GM23248 (cell line): ENCODE data around the gene DAB1. TPM values are rescaled to one million over a fixed set of nuclear protein-coding genes. Genes with fewer than 3 reads are reported as not detected.

Experiments
- DNase-seq: peaks from one replicate; pipeline ENCODE4 v3.0.0-alpha.2; 2015
- H2AFZ ChIP-seq: fragments of 200-600 bp; sonication (generic); 2 replicates; pipeline ENCODE4 v1.6.1; 2016; ENCODE audit warnings: antibody characterized with exemption
- H3F3A ChIP-seq: fragments of 200-600 bp; sonication (generic); 2 replicates; pipeline ENCODE4 v1.6.1; 2016; ENCODE audit warnings: mild to moderate bottlenecking, antibody characterized with exemption, mixed run types; ENCODE audit not compliant: insufficient read depth
- H3K27ac ChIP-seq: fragments of 200-600 bp; sonication (generic); 2 replicates; pipeline ENCODE4 v1.5.1; 2016; ENCODE audit warnings: mild to moderate bottlenecking
- H3K27me3 ChIP-seq: fragments of 200-600 bp; sonication (generic); replicated peaks from 2 replicates; pipeline ENCODE4 v1.6.1; 2016; ENCODE audit warnings: mild to moderate bottlenecking; ENCODE audit not compliant: insufficient read depth
- H3K36me3 ChIP-seq: fragments of 200-600 bp; sonication (generic); 2 replicates; pipeline ENCODE4 v1.6.1; 2016; ENCODE audit warnings: low read depth, mild to moderate bottlenecking
- H3K4me1 ChIP-seq: fragments of 200-600 bp; sonication (generic); 2 replicates; pipeline ENCODE4 v1.6.1; 2016; ENCODE audit warnings: mild to moderate bottlenecking; ENCODE audit not compliant: insufficient read depth
- H3K4me2 ChIP-seq: fragments of 200-600 bp; sonication (generic); one replicate; pipeline ENCODE4 v1.6.1; 2016; ENCODE audit warnings: mild to moderate bottlenecking; ENCODE audit not compliant: unreplicated experiment
- H3K4me3 ChIP-seq: fragments of 200-600 bp; sonication (generic); 2 replicates; pipeline ENCODE4 v1.5.1; 2016; ENCODE audit warnings: mild to moderate bottlenecking
- H3K79me2 ChIP-seq: fragments of 200-600 bp; sonication (generic); 2 replicates; pipeline ENCODE4 v1.6.1; 2016; ENCODE audit warnings: mild to moderate bottlenecking; ENCODE audit not compliant: insufficient read depth
- H3K9ac ChIP-seq: fragments of 200-600 bp; sonication (generic); 2 replicates; pipeline ENCODE4 v1.6.1; 2016; ENCODE audit warnings: mild to moderate bottlenecking
- H3K9me2 ChIP-seq: fragments of 200-600 bp; sonication (generic); 2 replicates; pipeline ENCODE4 v1.6.1; 2016; ENCODE audit warnings: mixed run types, mild to moderate bottlenecking, moderate library complexity; ENCODE audit not compliant: insufficient read depth
- H3K9me3 ChIP-seq: fragments of 200-600 bp; sonication (generic); one replicate; pipeline ENCODE4 v1.6.1; 2017; ENCODE audit warnings: low read depth
- H4K20me1 ChIP-seq: fragments of 200-600 bp; sonication (generic); 2 replicates; pipeline ENCODE4 v1.6.0; 2016; ENCODE audit not compliant: insufficient read depth
- EZH2 ChIP-seq: fragments of 200-600 bp; sonication (generic); IDR thresholded peaks from 2 replicates; pipeline ENCODE4 v1.6.1; 2018; ENCODE audit warnings: antibody characterized with exemption, mild to moderate bottlenecking; ENCODE audit not compliant: insufficient read depth, poor library complexity, severe bottlenecking
- EZH2phosphoT487 ChIP-seq: fragments of 200-600 bp; sonication (generic); IDR thresholded peaks from 2 replicates; pipeline ENCODE4 v1.6.1; 2018; ENCODE audit warnings: antibody characterized with exemption, moderate library complexity, mild to moderate bottlenecking, low read depth; ENCODE audit not compliant: insufficient read depth
- WGBS, 2 experiments: methylation state at CpG; one replicate each; pipeline ENCODE4 v1.1.6; 2015 to 2017; ENCODE audit warnings: low lambda C conversion rate in 2 of 2, low coverage in 1 of 2; ENCODE audit errors: missing lambda C conversion rate in 2 of 2; 5-methylcytosine and 5-hydroxymethylcytosine counted together
- in situ Hi-C: fragments of 300-500 bp; cut with MboI; formaldehyde crosslinking; loops from 2 replicates; pipeline ENCODE4 v1.15.0; 2020
- polyA plus RNA-seq: library from polyadenylated mRNA; unstranded; fragments of >200 nt; fragmentation: Nextera tagmentation; extraction: Ambion mirVana; gene quantifications from 2 replicates; pipeline ENCODE4 v1.2.1, GENCODE V29; 2016
- total RNA-seq: library from RNA; depleted of rRNA; stranded (reverse); fragments of >200 nt; shearing (Covaris generic); gene quantifications from 2 replicates; pipeline ENCODE4 v1.2.3, GENCODE V29; 2014

Gene DAB1
- total and polyA plus RNA-seq, 2 experiments from 2014 or later, result 0.11 to 0.39 TPM

DNA sequence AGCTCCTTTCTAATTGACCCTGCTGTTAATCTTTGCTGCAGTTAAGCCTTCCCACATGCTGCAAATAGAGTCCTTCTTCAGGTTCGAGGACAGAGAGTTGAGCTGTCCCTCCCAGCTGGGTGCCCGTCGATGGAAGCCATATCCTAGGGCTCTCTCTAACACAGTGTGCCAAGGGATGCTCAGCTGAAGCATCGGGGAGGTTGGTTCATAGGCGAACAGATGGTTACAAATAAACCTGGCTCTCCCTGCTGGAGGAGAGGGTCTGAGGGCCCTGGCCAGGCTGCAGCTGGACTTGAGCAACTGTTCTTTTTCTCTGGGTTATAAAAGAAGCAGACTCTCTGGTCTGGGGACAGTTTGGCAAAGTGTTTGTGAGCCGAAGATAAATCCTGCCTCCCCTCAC, 337.7 kb downstream of the DAB1 start:
- no peaks in the 10 kb centered on the region for H3K9me3 ChIP-seq
- H3K4me2 ChIP-seq, result no peak overlapping the region
- in situ Hi-C loops, result no loop called here
- 38 to 49% methylated on average over 6 of the region's 6 CpGs for WGBS, 2 experiments
- no peaks in the 10 kb centered on the region for H3K27me3 ChIP-seq
- no peaks in the 10 kb centered on the region for H4K20me1 ChIP-seq
- H3K4me1 ChIP-seq, result 0 out of 2 replicates have a peak, but pooled peaks cover 4% of the 10 kb centered on the region
- DNase-seq, result no peak
- H3F3A ChIP-seq, result no peaks in the 10 kb centered on the region
- no peak overlapping the region for H3K9ac ChIP-seq
- no peaks in the 10 kb centered on the region for H3K9me2 ChIP-seq
- no peaks in the 10 kb centered on the region for H3K36me3 ChIP-seq
- no peaks in the 10 kb centered on the region for H3K79me2 ChIP-seq
- TF ChIP-seq EZH2phosphoT487 (no peak), EZH2 (no peak)
- no peak overlapping the region for H3K27ac ChIP-seq
- no peak overlapping the region for H2AFZ ChIP-seq
- H3K4me3 ChIP-seq, result no peak overlapping the region

DNA sequence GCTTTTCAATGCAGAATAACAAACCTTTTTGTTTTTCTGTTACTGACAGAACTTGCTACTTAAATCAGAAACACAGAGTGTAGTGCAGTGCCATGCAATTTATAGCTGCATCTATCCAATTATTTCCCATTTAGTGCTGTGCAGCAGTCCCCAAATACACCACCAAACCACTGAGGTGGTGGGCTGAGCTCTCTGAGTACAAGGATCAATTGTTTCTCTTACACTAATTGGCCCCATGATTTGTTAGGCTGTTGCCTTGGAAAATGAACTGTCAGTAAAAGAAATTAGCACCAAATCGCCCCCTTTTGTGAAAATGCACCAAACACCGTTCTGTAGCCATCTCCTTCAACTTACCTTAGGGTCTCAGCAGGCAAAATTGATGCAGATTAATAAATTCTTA, 339.2 kb downstream of the DAB1 start:
- in situ Hi-C loops, result no loop called here
- 52 to 60% methylated on average over 2 of the region's 2 CpGs for WGBS, 2 experiments

GRCh38 chr1:57082711-57083439, 341.0 kb downstream of the DAB1 start:
- Histone ChIP-seq H3K27ac (no peak overlapping the region), H3K4me1 (no peaks in the 10 kb centered on the region), H3K9me2 (no peaks in the 10 kb centered on the region), H3K36me3 (no peaks in the 10 kb centered on the region), H3K4me2 (no peak overlapping the region), H3K79me2 (no peaks in the 10 kb centered on the region), H3F3A (no peaks in the 10 kb centered on the region), H3K27me3 (no peaks in the 10 kb centered on the region), H3K9ac (no peak overlapping the region), H3K9me3 (no peaks in the 10 kb centered on the region), H4K20me1 (no peaks in the 10 kb centered on the region), H2AFZ (no peak overlapping the region), H3K4me3 (no peak overlapping the region)
- TF ChIP-seq EZH2 (no peak), EZH2phosphoT487 (no peak)
- no peak for DNase-seq
- WGBS, 2 experiments, result 53 to 55% methylated on average over 7 of the region's 7 CpGs
- in situ Hi-C loops, result no loop called here

More for the DNA sequence above, 339.2 kb downstream of the DAB1 start:
- H3K36me3 ChIP-seq, result no peaks in the 10 kb centered on the region
- H2AFZ ChIP-seq, result no peak overlapping the region
- H3K79me2 ChIP-seq, result no peaks in the 10 kb centered on the region
- no peaks in the 10 kb centered on the region for H4K20me1 ChIP-seq
- H3K27me3 ChIP-seq, result no peaks in the 10 kb centered on the region
- no peak overlapping the region for H3K4me2 ChIP-seq
- no peak overlapping the region for H3K9ac ChIP-seq
- H3K9me3 ChIP-seq, result no peaks in the 10 kb centered on the region
- H3K4me1 ChIP-seq, result no peaks in the 10 kb centered on the region
- H3F3A ChIP-seq, result no peaks in the 10 kb centered on the region
- DNase-seq, result no peak
- no peaks in the 10 kb centered on the region for H3K9me2 ChIP-seq
- H3K27ac ChIP-seq, result no peak overlapping the region
- H3K4me3 ChIP-seq, result no peak overlapping the region
- TF ChIP-seq EZH2phosphoT487 (no peak), EZH2 (no peak)

- H2AFZ ChIP-seq, result no peak overlapping the region
- no peaks in the 10 kb centered on the region for H3K9me3 ChIP-seq
- no peaks in the 10 kb centered on the region for H3K4me1 ChIP-seq
- no peak overlapping the region for H3K27ac ChIP-seq
- in situ Hi-C loops, result no loop called here
- no peak for TF ChIP-seq EZH2
- TF ChIP-seq EZH2phosphoT487, result no peak
- H3K79me2 ChIP-seq, result no peaks in the 10 kb centered on the region
- DNase-seq, result no peak
- no peak overlapping the region for H3K4me3 ChIP-seq
- no peaks in the 10 kb centered on the region for H3K9me2 ChIP-seq
- no peak overlapping the region for H3K9ac ChIP-seq
- H4K20me1 ChIP-seq, result no peaks in the 10 kb centered on the region
- WGBS, 2 experiments, result 72 to 75% methylated on average over 5 of the region's 5 CpGs
- no peaks in the 10 kb centered on the region for H3K36me3 ChIP-seq
- 0 out of 2 replicates have a peak, but pooled peaks cover 5% of the 10 kb centered on the region for H3K27me3 ChIP-seq
- H3K4me2 ChIP-seq, result no peak overlapping the region
- no peaks in the 10 kb centered on the region for H3F3A ChIP-seq
Observed at GRCh38 chr1:57079454-57080157, 344.3 kb downstream of the DAB1 start.
